ENCODE data around the gene SH2B2.

DNA sequence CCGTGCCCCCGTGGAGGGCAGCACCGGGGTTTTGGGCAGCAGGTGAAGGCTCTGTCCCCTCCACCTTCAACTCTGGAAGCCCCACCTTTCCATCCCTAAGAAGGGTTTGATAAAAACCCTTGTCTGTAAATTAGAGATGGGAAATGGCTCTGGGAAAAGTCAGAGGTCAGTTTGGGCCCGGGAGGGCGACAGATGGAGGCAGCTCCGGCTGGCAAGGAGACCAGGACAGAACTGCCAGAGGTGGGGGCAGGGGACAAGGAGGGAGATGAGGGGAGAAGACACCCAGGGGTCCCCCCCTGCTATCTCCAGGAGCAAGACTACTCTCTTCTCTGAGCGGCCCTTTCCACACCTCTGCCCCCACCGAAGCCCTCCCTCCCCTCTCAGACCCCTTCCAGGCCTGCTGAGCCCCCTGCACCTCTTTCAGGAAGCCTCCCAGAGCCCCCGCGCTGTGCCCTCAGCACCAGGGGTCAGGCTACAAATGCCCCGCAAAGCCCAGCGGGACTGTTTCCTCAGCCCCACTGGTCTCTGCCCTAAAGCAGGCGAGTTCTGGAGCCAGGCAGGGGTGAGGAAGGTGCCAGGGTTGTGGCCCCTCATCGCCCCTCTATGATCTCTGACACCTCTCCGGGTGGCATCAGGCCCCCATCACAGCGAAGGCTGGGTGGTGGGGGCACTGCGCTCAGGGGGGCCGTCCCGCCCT, 980 bp upstream of the SH2B2 start:
- TF ChIP-seq, protein P1, sequence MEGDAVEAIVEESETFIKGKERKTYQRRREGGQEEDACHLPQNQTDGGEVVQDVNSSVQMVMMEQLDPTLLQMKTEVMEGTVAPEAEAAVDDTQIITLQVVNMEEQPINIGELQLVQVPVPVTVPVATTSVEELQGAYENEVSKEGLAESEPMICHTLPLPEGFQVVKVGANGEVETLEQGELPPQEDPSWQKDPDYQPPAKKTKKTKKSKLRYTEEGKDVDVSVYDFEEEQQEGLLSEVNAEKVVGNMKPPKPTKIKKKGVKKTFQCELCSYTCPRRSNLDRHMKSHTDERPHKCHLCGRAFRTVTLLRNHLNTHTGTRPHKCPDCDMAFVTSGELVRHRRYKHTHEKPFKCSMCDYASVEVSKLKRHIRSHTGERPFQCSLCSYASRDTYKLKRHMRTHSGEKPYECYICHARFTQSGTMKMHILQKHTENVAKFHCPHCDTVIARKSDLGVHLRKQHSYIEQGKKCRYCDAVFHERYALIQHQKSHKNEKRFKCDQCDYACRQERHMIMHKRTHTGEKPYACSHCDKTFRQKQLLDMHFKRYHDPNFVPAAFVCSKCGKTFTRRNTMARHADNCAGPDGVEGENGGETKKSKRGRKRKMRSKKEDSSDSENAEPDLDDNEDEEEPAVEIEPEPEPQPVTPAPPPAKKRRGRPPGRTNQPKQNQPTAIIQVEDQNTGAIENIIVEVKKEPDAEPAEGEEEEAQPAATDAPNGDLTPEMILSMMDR (IDR thresholded peaks at IDR 0.05; ENCODE audit: poor library complexity, severe bottlenecking) = no peak
- TF ChIP-seq, protein P2, sequence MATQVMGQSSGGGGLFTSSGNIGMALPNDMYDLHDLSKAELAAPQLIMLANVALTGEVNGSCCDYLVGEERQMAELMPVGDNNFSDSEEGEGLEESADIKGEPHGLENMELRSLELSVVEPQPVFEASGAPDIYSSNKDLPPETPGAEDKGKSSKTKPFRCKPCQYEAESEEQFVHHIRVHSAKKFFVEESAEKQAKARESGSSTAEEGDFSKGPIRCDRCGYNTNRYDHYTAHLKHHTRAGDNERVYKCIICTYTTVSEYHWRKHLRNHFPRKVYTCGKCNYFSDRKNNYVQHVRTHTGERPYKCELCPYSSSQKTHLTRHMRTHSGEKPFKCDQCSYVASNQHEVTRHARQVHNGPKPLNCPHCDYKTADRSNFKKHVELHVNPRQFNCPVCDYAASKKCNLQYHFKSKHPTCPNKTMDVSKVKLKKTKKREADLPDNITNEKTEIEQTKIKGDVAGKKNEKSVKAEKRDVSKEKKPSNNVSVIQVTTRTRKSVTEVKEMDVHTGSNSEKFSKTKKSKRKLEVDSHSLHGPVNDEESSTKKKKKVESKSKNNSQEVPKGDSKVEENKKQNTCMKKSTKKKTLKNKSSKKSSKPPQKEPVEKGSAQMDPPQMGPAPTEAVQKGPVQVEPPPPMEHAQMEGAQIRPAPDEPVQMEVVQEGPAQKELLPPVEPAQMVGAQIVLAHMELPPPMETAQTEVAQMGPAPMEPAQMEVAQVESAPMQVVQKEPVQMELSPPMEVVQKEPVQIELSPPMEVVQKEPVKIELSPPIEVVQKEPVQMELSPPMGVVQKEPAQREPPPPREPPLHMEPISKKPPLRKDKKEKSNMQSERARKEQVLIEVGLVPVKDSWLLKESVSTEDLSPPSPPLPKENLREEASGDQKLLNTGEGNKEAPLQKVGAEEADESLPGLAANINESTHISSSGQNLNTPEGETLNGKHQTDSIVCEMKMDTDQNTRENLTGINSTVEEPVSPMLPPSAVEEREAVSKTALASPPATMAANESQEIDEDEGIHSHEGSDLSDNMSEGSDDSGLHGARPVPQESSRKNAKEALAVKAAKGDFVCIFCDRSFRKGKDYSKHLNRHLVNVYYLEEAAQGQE (IDR thresholded peaks at IDR 0.05; ENCODE audit: borderline replicate concordance) = no peak
- TF ChIP-seq POLR2AphosphoS5 (IDR thresholded peaks at IDR 0.05) (no peak), EZH2 (IDR thresholded peaks at IDR 0.05; ENCODE audit: borderline replicate concordance, insufficient read depth, low read length, poor library complexity, severe bottlenecking) (no peak), TAF1 (IDR thresholded peaks at IDR 0.05; ENCODE audit: low read depth) (no peak), RAD21 (conservative IDR thresholded peaks at IDR 0.05) (no peak), EP300 (conservative IDR thresholded peaks at IDR 0.05; ENCODE audit: poor library complexity, severe bottlenecking) (no peak), MXI1 (conservative IDR thresholded peaks at IDR 0.05; ENCODE audit: poor library complexity, severe bottlenecking) (no peak)

Data from neural cell (in vitro differentiated cells).